ENCODE data around the gene PRDM5.

PRDM5 gene

GRCh38 chr4:120922381-120923206 lies at the start of gene PRDM5:
Gene PRDM5 (minus strand): TSS chr4:120922726. CDS start chr4:120922608, 118 bp downstream.
- DNase-seq (ENCODE audit: low spot score), result peak; percentile 19

GRCh38 chr4:120971884-120972283 lies 49.4 kb upstream of the PRDM5 start:
- DNase-seq (ENCODE audit: low spot score), result no peak

- no peak for DNase-seq (ENCODE audit: low spot score)
Observed at GRCh38 chr4:120965938-120966337, 43.4 kb upstream of the PRDM5 start.

- DNase-seq (ENCODE audit: low spot score), result no peak
Observed at GRCh38 chr4:120964596-120964995, 42.1 kb upstream of the PRDM5 start.

GRCh38 chr4:120963449-120963848 lies 40.9 kb upstream of the PRDM5 start:
- DNase-seq (ENCODE audit: low spot score), result no peak

GRCh38 chr4:120960656-120961267 lies 38.2 kb upstream of the PRDM5 start:
- DNase-seq (ENCODE audit: low spot score), result no peak

GRCh38 chr4:120948382-120948781 lies 25.9 kb upstream of the PRDM5 start:
- no peak for DNase-seq (ENCODE audit: low spot score)

GRCh38 chr4:120942776-120943175 lies 20.2 kb upstream of the PRDM5 start:
- no peak for DNase-seq (ENCODE audit: low spot score)

GRCh38 chr4:120940547-120940946 lies 18.0 kb upstream of the PRDM5 start:
- DNase-seq (ENCODE audit: low spot score), result no peak

- DNase-seq (ENCODE audit: low spot score), result no peak
Observed at GRCh38 chr4:120939693-120940092, 17.2 kb upstream of the PRDM5 start.

GRCh38 chr4:120929847-120930246 lies 7.3 kb upstream of the PRDM5 start:
- no peak for DNase-seq (ENCODE audit: low spot score)

GRCh38 chr4:120927801-120928409 lies 5.4 kb upstream of the PRDM5 start:
- DNase-seq (ENCODE audit: low spot score), result no peak

- no peak for DNase-seq (ENCODE audit: low spot score)
Observed at GRCh38 chr4:120926358-120927025, 4.0 kb upstream of the PRDM5 start.

GRCh38 chr4:120924931-120925330 lies 2.4 kb upstream of the PRDM5 start:
- DNase-seq (ENCODE audit: low spot score), result no peak

GRCh38 chr4:120923207-120923522 lies 639 bp upstream of the PRDM5 start:
- peak; percentile 4 for DNase-seq (ENCODE audit: low spot score)

GRCh38 chr4:120921456-120922380 lies 808 bp downstream of the PRDM5 start:
- peak; percentile 37 for DNase-seq (ENCODE audit: low spot score)

- DNase-seq (ENCODE audit: low spot score), result no peak
Observed at GRCh38 chr4:120920666-120921065, 1.9 kb downstream of the PRDM5 start.

GRCh38 chr4:120919358-120919757 lies 3.2 kb downstream of the PRDM5 start:
- DNase-seq (ENCODE audit: low spot score), result no peak

GRCh38 chr4:120918788-120919187 lies 3.7 kb downstream of the PRDM5 start:
- DNase-seq (ENCODE audit: low spot score), result peak; percentile 34

GRCh38 chr4:120918092-120918491 lies 4.4 kb downstream of the PRDM5 start:
- DNase-seq (ENCODE audit: low spot score), result no peak

GRCh38 chr4:120916937-120917336 lies 5.6 kb downstream of the PRDM5 start:
- no peak for DNase-seq (ENCODE audit: low spot score)

GRCh38 chr4:120915336-120915735 lies 7.2 kb downstream of the PRDM5 start:
- no peak for DNase-seq (ENCODE audit: low spot score)
